ENCODE results near the gene INHBC. TPM values are rescaled to one million over a fixed set of nuclear protein-coding genes. Genes with fewer than 3 reads are reported as not detected.

Gene INHBC
- total RNA-seq, 2 donors from 2014 or later: not detected

DNA sequence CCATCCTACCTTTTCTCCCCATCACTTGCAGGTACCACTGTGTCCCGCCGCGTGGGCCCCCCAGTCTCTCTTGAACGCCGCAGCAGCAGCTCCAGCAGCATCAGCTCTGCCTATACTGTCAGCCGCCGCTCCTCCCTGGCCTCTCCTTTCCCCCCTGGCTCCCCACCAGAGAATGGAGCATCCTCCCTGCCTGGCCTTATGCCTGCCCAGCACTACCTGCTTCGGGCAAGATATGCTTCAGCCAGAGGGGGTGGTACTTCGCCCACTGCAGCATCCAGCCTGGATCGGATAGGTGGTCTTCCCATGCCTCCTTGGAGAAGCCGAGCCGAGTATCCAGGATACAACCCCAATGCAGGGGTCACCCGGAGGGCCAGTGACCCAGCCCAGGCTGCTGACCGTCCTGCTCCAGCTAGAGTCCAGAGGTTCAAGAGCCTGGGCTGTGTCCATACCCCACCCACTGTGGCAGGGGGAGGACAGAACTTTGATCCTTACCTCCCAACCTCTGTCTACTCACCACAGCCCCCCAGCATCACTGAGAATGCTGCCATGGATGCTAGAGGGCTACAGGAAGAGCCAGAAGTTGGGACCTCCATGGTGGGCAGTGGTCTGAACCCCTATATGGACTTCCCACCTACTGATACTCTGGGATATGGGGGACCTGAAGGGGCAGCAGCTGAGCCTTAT lies 35.8 kb downstream of the INHBC start:
- H3K27ac Mint-ChIP-seq: no peak overlapping the region
- peaks cover 1% of the 10 kb centered on the region for H3K4me1 Mint-ChIP-seq
- H3K36me3 Mint-ChIP-seq (ENCODE audit: low read depth): no peaks in the 10 kb centered on the region
- no peaks in the 10 kb centered on the region for H3K36me3 ChIP-seq (ENCODE audit: control insufficient read depth, insufficient read depth, low read length)
- WGBS, 2 experiments (ENCODE audit: insufficient coverage in 1 of 2, insufficient read length in 1 of 2): 94 to 95% methylated on average over 13 to 14 of the region's 14 CpGs
- no peak for TF ChIP-seq CTCF (conservative IDR thresholded peaks at IDR 0.05)
- no peak overlapping the region for H3K4me3 Mint-ChIP-seq
- peaks cover 53% of the 10 kb centered on the region for H3K27me3 Mint-ChIP-seq (ENCODE audit: insufficient read depth)
- H3K4me3 ChIP-seq (ENCODE audit: low read length): no peak overlapping the region
- peaks cover 44% of the 10 kb centered on the region for H3K27me3 ChIP-seq (ENCODE audit: control insufficient read depth, insufficient read depth, low read length, poor library complexity, severe bottlenecking)
- H3K9ac ChIP-seq (ENCODE audit: extremely low read depth, low read length, poor library complexity, severe bottlenecking): no peak overlapping the region
- DNase-seq: no peak
- no peaks in the 10 kb centered on the region for H3K4me1 ChIP-seq (ENCODE audit: control insufficient read depth, insufficient read depth, low read length)
- no peaks in the 10 kb centered on the region for H3K9me3 Mint-ChIP-seq
- H3K27ac ChIP-seq (ENCODE audit: low read depth, low read length): no peak overlapping the region
- no peaks in the 10 kb centered on the region for H3K9me3 ChIP-seq (ENCODE audit: control insufficient read depth, low read length)

- H3K4me3 Mint-ChIP-seq: no peak overlapping the region
- WGBS, 2 experiments (ENCODE audit: insufficient coverage in 1 of 2, insufficient read length in 1 of 2): 84 to 92% methylated on average over 2 to 4 of the region's 4 CpGs
- no peak for TF ChIP-seq CTCF (conservative IDR thresholded peaks at IDR 0.05)
- no peak overlapping the region for H3K27ac ChIP-seq (ENCODE audit: low read depth, low read length)
- no peaks in the 10 kb centered on the region for H3K4me1 ChIP-seq (ENCODE audit: control insufficient read depth, insufficient read depth, low read length)
- H3K27ac Mint-ChIP-seq: no peak overlapping the region
- H3K36me3 Mint-ChIP-seq (ENCODE audit: low read depth): no peaks in the 10 kb centered on the region
- H3K4me1 Mint-ChIP-seq: peaks cover 4% of the 10 kb centered on the region
- no peaks in the 10 kb centered on the region for H3K9me3 Mint-ChIP-seq
- H3K9me3 ChIP-seq (ENCODE audit: control insufficient read depth, low read length): no peaks in the 10 kb centered on the region
- H3K9ac ChIP-seq (ENCODE audit: extremely low read depth, low read length, poor library complexity, severe bottlenecking): no peak overlapping the region
- no peaks in the 10 kb centered on the region for H3K36me3 ChIP-seq (ENCODE audit: control insufficient read depth, insufficient read depth, low read length)
- H3K27me3 Mint-ChIP-seq (ENCODE audit: insufficient read depth): peaks cover 57% of the 10 kb centered on the region
- H3K27me3 ChIP-seq (ENCODE audit: control insufficient read depth, insufficient read depth, low read length, poor library complexity, severe bottlenecking): peaks cover 46% of the 10 kb centered on the region
- H3K4me3 ChIP-seq (ENCODE audit: low read length): no peak overlapping the region
- no peak for DNase-seq
These were observed 36.5 kb downstream of the INHBC start for GRCh38 chr12:57470970-57471656.

DNA sequence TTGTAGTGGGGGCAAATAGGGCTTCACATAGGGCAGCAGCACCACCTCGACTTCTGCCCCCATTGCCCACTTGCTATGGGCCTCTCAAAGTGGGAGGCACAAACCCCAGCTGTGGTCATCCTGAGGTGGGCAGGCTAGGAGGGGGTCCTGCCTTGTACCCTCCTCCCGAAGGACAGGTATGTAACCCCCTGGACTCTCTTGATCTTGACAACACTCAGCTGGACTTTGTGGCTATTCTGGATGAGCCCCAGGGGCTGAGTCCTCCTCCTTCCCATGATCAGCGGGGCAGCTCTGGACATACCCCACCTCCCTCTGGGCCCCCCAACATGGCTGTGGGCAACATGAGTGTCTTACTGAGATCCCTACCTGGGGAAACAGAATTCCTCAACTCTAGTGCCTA lies 37.1 kb downstream of the INHBC start:
- no peak overlapping the region for H3K27ac Mint-ChIP-seq
- peaks cover 63% of the 10 kb centered on the region for H3K27me3 Mint-ChIP-seq (ENCODE audit: insufficient read depth)
- H3K4me1 Mint-ChIP-seq: peaks cover 8% of the 10 kb centered on the region
- no peaks in the 10 kb centered on the region for H3K36me3 Mint-ChIP-seq (ENCODE audit: low read depth)
- H3K4me1 ChIP-seq (ENCODE audit: control insufficient read depth, insufficient read depth, low read length): no peaks in the 10 kb centered on the region
- no peak for TF ChIP-seq CTCF (conservative IDR thresholded peaks at IDR 0.05)
- no peaks in the 10 kb centered on the region for H3K9me3 Mint-ChIP-seq
- no peaks in the 10 kb centered on the region for H3K9me3 ChIP-seq (ENCODE audit: control insufficient read depth, low read length)
- no peaks in the 10 kb centered on the region for H3K36me3 ChIP-seq (ENCODE audit: control insufficient read depth, insufficient read depth, low read length)
- WGBS, 2 experiments (ENCODE audit: insufficient coverage in 1 of 2, insufficient read length in 1 of 2): 86 to 91% methylated on average over 1 to 3 of the region's 3 CpGs
- no peak overlapping the region for H3K9ac ChIP-seq (ENCODE audit: extremely low read depth, low read length, poor library complexity, severe bottlenecking)
- no peak overlapping the region for H3K27ac ChIP-seq (ENCODE audit: low read depth, low read length)
- no peak overlapping the region for H3K4me3 ChIP-seq (ENCODE audit: low read length)
- DNase-seq: no peak
- H3K4me3 Mint-ChIP-seq: no peak overlapping the region
- H3K27me3 ChIP-seq (ENCODE audit: control insufficient read depth, insufficient read depth, low read length, poor library complexity, severe bottlenecking): peaks cover 52% of the 10 kb centered on the region
